PFSK-1 (cell line): ENCODE results near the gene CBLN1.

Source experiments
- POLR2AphosphoS5 ChIP-seq: IDR thresholded peaks from 2 replicates; pipeline ENCODE4 v1.6.1; 2012; ENCODE audit warnings: low read depth, mild to moderate bottlenecking, control low read depth, low read length, moderate library complexity
- TAF1 ChIP-seq: IDR thresholded peaks from 2 replicates; pipeline ENCODE4 v1.6.1; 2012; ENCODE audit warnings: low read length, control low read depth, borderline replicate concordance; ENCODE audit not compliant: insufficient read depth
- TF ChIP-seq, protein P1 (sequence below), 2 experiments: IDR thresholded peaks; 2 replicates each; pipeline versions ENCODE4 v1.6.1 to v1.8.0; 2011 to 2012; ENCODE audit warnings: low read depth in 2 of 2, low read length in 2 of 2, control low read depth in 1 of 2, inconsistent platforms in 1 of 2, mild to moderate bottlenecking in 1 of 2, moderate library complexity in 1 of 2; ENCODE audit not compliant: insufficient read depth in 1 of 2

DNA sequence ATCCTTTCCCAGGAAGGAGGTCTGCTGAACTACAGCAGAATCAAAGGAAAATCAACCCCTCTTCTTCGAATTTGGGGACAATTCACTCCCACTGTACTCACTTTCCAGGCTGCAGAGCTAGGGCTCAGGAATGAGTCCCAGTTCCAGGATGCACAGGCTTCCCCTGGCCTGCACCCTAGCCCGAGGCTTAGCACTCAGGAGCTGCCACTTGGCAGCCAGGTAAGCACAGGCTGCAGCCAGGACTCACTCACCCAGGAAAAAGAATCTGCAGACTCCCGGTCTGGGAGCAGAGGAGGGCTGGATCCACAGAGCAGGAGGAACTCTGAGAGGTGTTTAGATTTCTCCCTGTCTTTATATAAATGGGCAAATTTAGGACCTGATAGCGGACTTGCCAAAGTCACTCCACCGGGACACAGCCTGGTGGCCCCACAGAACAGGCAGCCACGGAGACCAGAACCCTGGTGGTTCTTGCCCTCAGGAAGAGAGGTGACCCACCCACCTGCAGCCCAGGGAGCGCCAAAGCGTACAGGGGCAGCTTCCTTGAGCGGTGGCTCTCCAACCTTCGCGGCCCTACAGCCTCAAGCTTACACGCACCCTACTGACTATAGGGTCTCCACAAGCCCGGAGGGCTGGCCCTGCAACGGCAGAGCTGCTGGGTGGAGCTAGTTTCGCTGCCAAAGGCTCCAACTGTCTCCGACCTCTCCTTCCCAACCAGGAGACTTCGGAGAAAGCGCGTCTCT, 4.8 kb downstream of the CBLN1 start:
- no peak for TF ChIP-seq POLR2AphosphoS5
- no peak for TF ChIP-seq TAF1
- TF ChIP-seq, protein P1, sequence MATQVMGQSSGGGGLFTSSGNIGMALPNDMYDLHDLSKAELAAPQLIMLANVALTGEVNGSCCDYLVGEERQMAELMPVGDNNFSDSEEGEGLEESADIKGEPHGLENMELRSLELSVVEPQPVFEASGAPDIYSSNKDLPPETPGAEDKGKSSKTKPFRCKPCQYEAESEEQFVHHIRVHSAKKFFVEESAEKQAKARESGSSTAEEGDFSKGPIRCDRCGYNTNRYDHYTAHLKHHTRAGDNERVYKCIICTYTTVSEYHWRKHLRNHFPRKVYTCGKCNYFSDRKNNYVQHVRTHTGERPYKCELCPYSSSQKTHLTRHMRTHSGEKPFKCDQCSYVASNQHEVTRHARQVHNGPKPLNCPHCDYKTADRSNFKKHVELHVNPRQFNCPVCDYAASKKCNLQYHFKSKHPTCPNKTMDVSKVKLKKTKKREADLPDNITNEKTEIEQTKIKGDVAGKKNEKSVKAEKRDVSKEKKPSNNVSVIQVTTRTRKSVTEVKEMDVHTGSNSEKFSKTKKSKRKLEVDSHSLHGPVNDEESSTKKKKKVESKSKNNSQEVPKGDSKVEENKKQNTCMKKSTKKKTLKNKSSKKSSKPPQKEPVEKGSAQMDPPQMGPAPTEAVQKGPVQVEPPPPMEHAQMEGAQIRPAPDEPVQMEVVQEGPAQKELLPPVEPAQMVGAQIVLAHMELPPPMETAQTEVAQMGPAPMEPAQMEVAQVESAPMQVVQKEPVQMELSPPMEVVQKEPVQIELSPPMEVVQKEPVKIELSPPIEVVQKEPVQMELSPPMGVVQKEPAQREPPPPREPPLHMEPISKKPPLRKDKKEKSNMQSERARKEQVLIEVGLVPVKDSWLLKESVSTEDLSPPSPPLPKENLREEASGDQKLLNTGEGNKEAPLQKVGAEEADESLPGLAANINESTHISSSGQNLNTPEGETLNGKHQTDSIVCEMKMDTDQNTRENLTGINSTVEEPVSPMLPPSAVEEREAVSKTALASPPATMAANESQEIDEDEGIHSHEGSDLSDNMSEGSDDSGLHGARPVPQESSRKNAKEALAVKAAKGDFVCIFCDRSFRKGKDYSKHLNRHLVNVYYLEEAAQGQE (IDR thresholded peaks at IDR 0.05; ENCODE audit: insufficient read depth in 1 of 2, low read depth in 2 of 2, low read length in 2 of 2): no peak
